ENCODE measurements around the gene MYO7A.
A peak's percentile ranks its signal among the peaks of the same experiment; 100 is the strongest.

Gene MYO7A

GRCh38 chr11:77113382-77114088 is 14.5 kb upstream of the MYO7A start:
- FAIRE-seq = no peak
- peak; percentile 77 for DNase-seq (ENCODE audit: insufficient read length, low spot score)
- TF ChIP-seq CTCF (IDR thresholded peaks at IDR 0.05; ENCODE audit: insufficient read depth, missing control alignments) = peak; percentile 42

- FAIRE-seq (no peak), DNase-seq (ENCODE audit: insufficient read length, low spot score) (no peak)
- TF ChIP-seq CTCF (IDR thresholded peaks at IDR 0.05; ENCODE audit: insufficient read depth, missing control alignments) = no peak
Observed at GRCh38 chr11:77114089-77114463, 14.0 kb upstream of the MYO7A start.

GRCh38 chr11:77115181-77115611 is 12.8 kb upstream of the MYO7A start:
- FAIRE-seq (no peak), DNase-seq (ENCODE audit: insufficient read length, low spot score) (no peak)
- no peak for TF ChIP-seq CTCF (IDR thresholded peaks at IDR 0.05; ENCODE audit: insufficient read depth, missing control alignments)

GRCh38 chr11:77115956-77116355 is 12.1 kb upstream of the MYO7A start:
- DNase-seq (ENCODE audit: insufficient read length, low spot score) (no peak), FAIRE-seq (no peak)
- TF ChIP-seq CTCF (IDR thresholded peaks at IDR 0.05; ENCODE audit: insufficient read depth, missing control alignments) = no peak

GRCh38 chr11:77117492-77117891 is 10.6 kb upstream of the MYO7A start:
- DNase-seq (ENCODE audit: insufficient read length, low spot score) (no peak), FAIRE-seq (no peak)
- TF ChIP-seq CTCF (IDR thresholded peaks at IDR 0.05; ENCODE audit: insufficient read depth, missing control alignments) = no peak

GRCh38 chr11:77118086-77118485 is 10.0 kb upstream of the MYO7A start:
- FAIRE-seq (no peak), DNase-seq (ENCODE audit: insufficient read length, low spot score) (no peak)
- no peak for TF ChIP-seq CTCF (IDR thresholded peaks at IDR 0.05; ENCODE audit: insufficient read depth, missing control alignments)

GRCh38 chr11:77118971-77119370 is 9.1 kb upstream of the MYO7A start:
- TF ChIP-seq CTCF (IDR thresholded peaks at IDR 0.05; ENCODE audit: insufficient read depth, missing control alignments) = no peak
- FAIRE-seq (no peak), DNase-seq (ENCODE audit: insufficient read length, low spot score) (no peak)

Measured in D721Med (cell line).